Thymus (tissue), 11 donors: ENCODE data around the gene GON7. TPM values are rescaled to one million over a fixed set of nuclear protein-coding genes. Genes with fewer than 3 reads are reported as not detected.
A peak's percentile ranks its signal among the peaks of the same experiment; 100 is the strongest.
"Not testable (repeated sequence)": the region's sequence is repeated elsewhere in the genome, so short reads cannot be mapped to it uniquely, and the experiment has no call there.

Experiments used
- DNase-seq, 9 donors: peaks; one replicate each; pipeline ENCODE4 v3.0.0-alpha.2; 2013; ENCODE audit warnings: low spot score in 9 of 9, low read depth in 6 of 9, missing footprints in 1 of 9
- H3K27ac ChIP-seq, 2 donors: one replicate each; pipeline ENCODE4 v1.5.1; 2013; ENCODE audit warnings: control low read depth in 1 of 2, low read depth in 1 of 2, low read length in 1 of 2, mild to moderate bottlenecking in 1 of 2, moderate library complexity in 1 of 2
- H3K27me3 ChIP-seq, 2 donors: one replicate each; pipeline ENCODE4 v1.5.1; 2013; ENCODE audit warnings: low read length in 1 of 2; ENCODE audit not compliant: control insufficient read depth in 2 of 2, insufficient read depth in 1 of 2
- H3K36me3 ChIP-seq, 2 donors: one replicate each; pipeline ENCODE4 v1.5.1; 2013; ENCODE audit warnings: low read length in 1 of 2, mild to moderate bottlenecking in 1 of 2, moderate library complexity in 1 of 2; ENCODE audit not compliant: control insufficient read depth in 2 of 2, insufficient read depth in 2 of 2
- H3K4me1 ChIP-seq, 2 donors: one replicate each; pipeline ENCODE4 v1.5.1; 2013; ENCODE audit warnings: low read length in 2 of 2; ENCODE audit not compliant: control insufficient read depth in 2 of 2, insufficient read depth in 2 of 2
- H3K4me3 ChIP-seq, 2 donors: one replicate each; pipeline ENCODE4 v1.5.1; 2013; ENCODE audit warnings: low read length in 2 of 2, control low read depth in 1 of 2, mild to moderate bottlenecking in 1 of 2
- H3K9me3 ChIP-seq, 2 donors: one replicate each; pipeline ENCODE4 v1.5.1; 2013; ENCODE audit warnings: low read length in 1 of 2, mild to moderate bottlenecking in 1 of 2; ENCODE audit not compliant: control insufficient read depth in 2 of 2, insufficient read depth in 1 of 2
- WGBS: extraction: QIAGEN DNeasy Blood & Tissue Kit; methylation state at CpG from one replicate; pipeline ENCODE4 v1.1.7; 2013; 5-methylcytosine and 5-hydroxymethylcytosine counted together
- polyA plus RNA-seq: library from polyadenylated mRNA; stranded (reverse); fragments of 200-250 nt; gene quantifications from one replicate; pipeline ENCODE4 v1.2.3, GENCODE V29; 2013
- total RNA-seq: library from RNA; stranded (reverse); fragments of 120-200 nt; gene quantifications from one replicate; pipeline ENCODE4 v1.2.4, GENCODE V29; 2013
- donor health status: healthy.

Gene GON7
- total and polyA plus RNA-seq, 2 donors: 22.8 to 32.3 TPM

GRCh38 chr14:93184391-93185348, 22.2 kb downstream of the GON7 start, which contains the start of the genes LYSET and MOAP1:
Gene LYSET (plus strand): TSS chr14:93185317. CDS start chr14:93185406, 89 bp downstream.
Gene MOAP1 (minus strand): TSS chr14:93184897. CDS start chr14:93184242, 655 bp downstream.
- Histone ChIP-seq H3K27me3 (no peaks in the 10 kb centered on the region), H3K4me3 (peak within 1 kb of the TSS; percentile 94 to 96), H3K36me3 (peaks cover 16 to 18% of the 10 kb centered on the region in 2 donors), H3K9me3 (no peaks in the 10 kb centered on the region), H3K27ac (peak within 1 kb of the TSS; percentile 97 to 99), H3K4me1 (peaks cover 14 to 16% of the 10 kb centered on the region in 2 donors)
- peak; percentile 52 to 92 (median 81) for DNase-seq
- under 1% methylated on average over 124 of the region's 124 CpGs for WGBS

- peak overlapping the region; percentile 32 to 99 for H3K27ac ChIP-seq
- H3K4me3 ChIP-seq: peak overlapping the region; percentile 94 to 96
- WGBS: 57% methylated on average over 17 of the region's 17 CpGs
- H3K36me3 ChIP-seq: peaks cover 16 to 17% of the 10 kb centered on the region in 2 donors
- H3K27me3 ChIP-seq: no peaks in the 10 kb centered on the region
- H3K4me1 ChIP-seq: peaks cover 14 to 16% of the 10 kb centered on the region in 2 donors
- H3K9me3 ChIP-seq: no peaks in the 10 kb centered on the region
- DNase-seq: no peak
These were observed 23.1 kb downstream of the GON7 start for GRCh38 chr14:93183596-93184317.

GRCh38 chr14:93175492-93175891, 31.4 kb downstream of the GON7 start:
- Histone ChIP-seq H3K27ac (no peak overlapping the region), H3K27me3 (no peaks in the 10 kb centered on the region), H3K4me3 (no peak overlapping the region), H3K36me3 (no peaks in the 10 kb centered on the region), H3K9me3 (no peaks in the 10 kb centered on the region), H3K4me1 (no peaks in the 10 kb centered on the region)
- WGBS: 95% methylated on average over 6 of the region's 6 CpGs
- DNase-seq: no peak

GRCh38 chr14:93174731-93175130, 32.1 kb downstream of the GON7 start:
- H3K9me3 ChIP-seq, H3K4me1 ChIP-seq, H3K36me3 ChIP-seq, DNase-seq, H3K27me3 ChIP-seq, H3K27ac ChIP-seq, H3K4me3 ChIP-seq: not testable (repeated sequence)
- 95% methylated on average over 5 of the region's 5 CpGs for WGBS

- no peak for DNase-seq
- no peaks in the 10 kb centered on the region for H3K36me3 ChIP-seq
- H3K9me3 ChIP-seq: no peaks in the 10 kb centered on the region
- WGBS: 81% methylated on average over 10 of the region's 10 CpGs
- no peaks in the 10 kb centered on the region for H3K27me3 ChIP-seq
- no peak overlapping the region for H3K4me3 ChIP-seq
- no peaks in the 10 kb centered on the region for H3K4me1 ChIP-seq
- H3K27ac ChIP-seq: no peak overlapping the region
These were observed 32.9 kb downstream of the GON7 start for GRCh38 chr14:93173943-93174395.

GRCh38 chr14:93171376-93171775, 35.5 kb downstream of the GON7 start:
- no peaks in the 10 kb centered on the region for H3K36me3 ChIP-seq
- no peaks in the 10 kb centered on the region for H3K9me3 ChIP-seq
- no peaks in the 10 kb centered on the region for H3K4me1 ChIP-seq
- no peaks in the 10 kb centered on the region for H3K27me3 ChIP-seq
- WGBS: 79% methylated on average over 4 of the region's 4 CpGs
- DNase-seq: no peak
- no peak overlapping the region for H3K4me3 ChIP-seq
- no peak overlapping the region for H3K27ac ChIP-seq

GRCh38 chr14:93170141-93170540, 36.7 kb downstream of the GON7 start:
- H3K27ac ChIP-seq, H3K4me3 ChIP-seq, H3K9me3 ChIP-seq, H3K27me3 ChIP-seq, DNase-seq, H3K4me1 ChIP-seq, H3K36me3 ChIP-seq: not testable (repeated sequence)
- WGBS: 98% methylated on average over 20 of the region's 20 CpGs

- WGBS: 95% methylated on average over 6 of the region's 6 CpGs
- not testable (repeated sequence) for H3K9me3 ChIP-seq, H3K4me3 ChIP-seq, H3K36me3 ChIP-seq, H3K27ac ChIP-seq, H3K27me3 ChIP-seq, DNase-seq, H3K4me1 ChIP-seq
These were observed 37.2 kb downstream of the GON7 start for GRCh38 chr14:93169619-93170018.

- H3K9me3 ChIP-seq, DNase-seq, H3K27me3 ChIP-seq, H3K27ac ChIP-seq, H3K4me1 ChIP-seq, H3K4me3 ChIP-seq, H3K36me3 ChIP-seq: not testable (repeated sequence)
- WGBS: 80% methylated on average over 9 of the region's 9 CpGs
These were observed 38.3 kb downstream of the GON7 start for GRCh38 chr14:93168610-93169009.
